ENCODE measurements around the gene PMM2. TPM values are rescaled to one million over a fixed set of nuclear protein-coding genes. Genes with fewer than 3 reads are reported as not detected.

The PMM2 gene
- total and polyA plus RNA-seq, 2 donors (not counting 1 experiment from before 2014, with no cell fraction given) = 15.8 to 47.5 TPM

DNA sequence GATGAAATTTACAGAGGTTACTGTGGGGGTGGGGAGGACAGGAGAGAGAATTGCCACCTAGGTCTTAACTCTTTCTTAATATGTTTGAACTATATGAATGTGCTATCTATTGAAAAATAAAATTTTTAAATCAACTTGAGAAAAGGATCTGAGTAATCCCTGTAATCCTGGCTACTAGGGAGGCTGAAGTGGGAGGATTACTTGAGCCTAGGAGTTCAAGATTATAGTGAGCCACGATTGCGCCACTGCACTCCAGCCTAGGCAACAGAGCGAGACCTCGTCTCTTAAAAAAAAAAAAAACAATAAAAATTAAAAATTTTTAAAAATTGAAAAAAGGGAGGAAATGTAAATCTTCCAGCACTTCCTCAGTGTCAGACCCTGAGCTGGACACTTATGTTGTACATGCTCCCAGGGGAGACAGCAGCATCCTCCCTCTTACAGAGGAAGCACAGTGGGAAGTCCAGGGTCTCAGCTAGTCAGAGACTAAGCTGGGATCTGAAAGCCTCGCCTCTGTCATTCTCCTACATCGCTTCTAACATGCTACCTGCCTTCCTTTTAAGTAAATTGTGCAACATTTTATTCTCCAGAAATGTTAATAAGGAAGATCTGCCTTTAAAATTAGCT is 21.9 kb downstream of the PMM2 start:
- intact Hi-C loops (cut with micrococcal nuclease) = no loop called here
- H3K27me3 Mint-ChIP-seq = no peaks in the 10 kb centered on the region
- Histone ChIP-seq H3K9ac (ENCODE audit: low read length) (no peak overlapping the region), H3K9me3 (ENCODE audit: control extremely low read depth in 1 of 3, control insufficient read depth in 2 of 3, insufficient read depth in 1 of 3, low read length in 2 of 3) (no peaks in the 10 kb centered on the region), H3K4me2 (replicated peaks; ENCODE audit: low read depth, low read length, poor library complexity, severe bottlenecking) (no peak overlapping the region), H3K27me3 (replicated peaks in 1 of 4; ENCODE audit: control extremely low read depth in 1 of 4, control insufficient read depth in 3 of 4, insufficient read depth in 4 of 4, low read length in 3 of 4) (no peaks in the 10 kb centered on the region), H4K20me1 (ENCODE audit: control insufficient read depth, insufficient read depth, low read length, poor library complexity, severe bottlenecking) (no peaks in the 10 kb centered on the region), H3K4me1 (ENCODE audit: control insufficient read depth in 2 of 2, insufficient read depth in 2 of 2, low read length in 2 of 2) (peaks cover 8% of the 10 kb centered on the region in 2 donors), H2AFZ (ENCODE audit: insufficient read depth, low read depth, low read length, poor library complexity, severe bottlenecking) (no peak overlapping the region), H3K79me2 (ENCODE audit: control insufficient read depth, insufficient read depth, low read length) (peaks cover 28% of the 10 kb centered on the region), H3K27ac (ENCODE audit: low read length in 2 of 2) (no peak overlapping the region), H3K4me3 (ENCODE audit: control extremely low read depth in 1 of 5, extremely low read depth in 1 of 5, insufficient read depth in 1 of 5, low read depth in 2 of 5, low read length in 4 of 5) (no peak overlapping the region), H3K36me3 (replicated peaks in 1 of 2; ENCODE audit: control extremely low read depth in 1 of 2, control insufficient read depth in 1 of 2, extremely low read depth in 1 of 2, insufficient read depth in 2 of 2, low read length in 1 of 2) (peaks cover 7 to 41% of the 10 kb centered on the region in 2 experiments)
- DNase-seq (no peak), ATAC-seq (ENCODE audit: low read depth) (no peak)
- peaks cover 21% of the 10 kb centered on the region for H3K4me1 Mint-ChIP-seq
- POLR2A ChIA-PET = interaction anchor here (0.5 to 0.6 kb wide), 2 partner anchors 19 to 20 kb away, joined by 3 to 8 read pairs; no protein-coding TSS in a partner anchor
- no peaks in the 10 kb centered on the region for H3K9me3 Mint-ChIP-seq (ENCODE audit: insufficient read depth)
- H3K4me3 Mint-ChIP-seq = peak overlapping the region; percentile 27
- 100% methylated on average over 2 of the region's 6 CpGs for WGBS (ENCODE audit: insufficient coverage)
- H3K27ac Mint-ChIP-seq = no peak overlapping the region
- CTCF ChIA-PET = interaction anchor here (0.6 to 0.9 kb wide), 3 partner anchors 10 to 59 kb away, joined by 3 to 4 read pairs (median 3); no protein-coding TSS in a partner anchor
- TF ChIP-seq, protein P1, sequence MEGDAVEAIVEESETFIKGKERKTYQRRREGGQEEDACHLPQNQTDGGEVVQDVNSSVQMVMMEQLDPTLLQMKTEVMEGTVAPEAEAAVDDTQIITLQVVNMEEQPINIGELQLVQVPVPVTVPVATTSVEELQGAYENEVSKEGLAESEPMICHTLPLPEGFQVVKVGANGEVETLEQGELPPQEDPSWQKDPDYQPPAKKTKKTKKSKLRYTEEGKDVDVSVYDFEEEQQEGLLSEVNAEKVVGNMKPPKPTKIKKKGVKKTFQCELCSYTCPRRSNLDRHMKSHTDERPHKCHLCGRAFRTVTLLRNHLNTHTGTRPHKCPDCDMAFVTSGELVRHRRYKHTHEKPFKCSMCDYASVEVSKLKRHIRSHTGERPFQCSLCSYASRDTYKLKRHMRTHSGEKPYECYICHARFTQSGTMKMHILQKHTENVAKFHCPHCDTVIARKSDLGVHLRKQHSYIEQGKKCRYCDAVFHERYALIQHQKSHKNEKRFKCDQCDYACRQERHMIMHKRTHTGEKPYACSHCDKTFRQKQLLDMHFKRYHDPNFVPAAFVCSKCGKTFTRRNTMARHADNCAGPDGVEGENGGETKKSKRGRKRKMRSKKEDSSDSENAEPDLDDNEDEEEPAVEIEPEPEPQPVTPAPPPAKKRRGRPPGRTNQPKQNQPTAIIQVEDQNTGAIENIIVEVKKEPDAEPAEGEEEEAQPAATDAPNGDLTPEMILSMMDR (IDR thresholded peaks at IDR 0.05) = no peak
- TF ChIP-seq EZH2 (IDR thresholded peaks at IDR 0.05; ENCODE audit: borderline replicate concordance, insufficient read depth, low read depth, low read length, poor library complexity, severe bottlenecking) = no peak

DNA sequence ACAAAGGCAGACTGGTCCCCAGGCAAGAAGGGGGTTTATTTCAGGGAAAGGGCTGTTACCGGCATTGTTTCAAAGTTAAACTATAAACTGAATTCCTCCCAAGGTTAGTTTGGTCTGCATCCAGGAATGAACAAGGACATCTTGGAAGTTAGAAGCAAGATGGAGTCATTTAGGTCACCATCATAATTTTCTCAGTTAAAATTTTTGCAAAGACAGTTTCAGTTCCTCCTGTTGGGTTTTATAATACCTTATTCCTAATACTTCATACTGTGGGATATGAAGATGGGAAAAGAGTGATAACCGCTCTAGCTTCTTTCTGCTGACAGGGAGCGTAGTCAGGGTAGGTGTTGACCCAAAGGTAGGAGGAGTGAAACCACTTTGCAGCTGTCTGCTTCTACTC is 24.8 kb downstream of the PMM2 start:
- WGBS (ENCODE audit: insufficient coverage) = 100% methylated on average over 1 of the region's 3 CpGs
- Histone ChIP-seq H3K36me3 (replicated peaks in 1 of 2; ENCODE audit: control extremely low read depth in 1 of 2, control insufficient read depth in 1 of 2, extremely low read depth in 1 of 2, insufficient read depth in 2 of 2, low read length in 1 of 2) (peaks cover 5 to 21% of the 10 kb centered on the region in 2 experiments), H3K27me3 (replicated peaks in 1 of 4; ENCODE audit: control extremely low read depth in 1 of 4, control insufficient read depth in 3 of 4, insufficient read depth in 4 of 4, low read length in 3 of 4) (no peaks in the 10 kb centered on the region), H4K20me1 (ENCODE audit: control insufficient read depth, insufficient read depth, low read length, poor library complexity, severe bottlenecking) (no peaks in the 10 kb centered on the region), H3K4me1 (ENCODE audit: control insufficient read depth in 2 of 2, insufficient read depth in 2 of 2, low read length in 2 of 2) (peaks cover 8% of the 10 kb centered on the region in 2 donors), H3K4me3 (ENCODE audit: control extremely low read depth in 1 of 5, extremely low read depth in 1 of 5, insufficient read depth in 1 of 5, low read depth in 2 of 5, low read length in 4 of 5) (no peak overlapping the region), H3K79me2 (ENCODE audit: control insufficient read depth, insufficient read depth, low read length) (peaks cover 28% of the 10 kb centered on the region), H3K27ac (ENCODE audit: low read length in 2 of 2) (no peak overlapping the region), H3K9me3 (ENCODE audit: control extremely low read depth in 1 of 3, control insufficient read depth in 2 of 3, insufficient read depth in 1 of 3, low read length in 2 of 3) (no peaks in the 10 kb centered on the region), H3K4me2 (replicated peaks; ENCODE audit: low read depth, low read length, poor library complexity, severe bottlenecking) (no peak overlapping the region), H2AFZ (ENCODE audit: insufficient read depth, low read depth, low read length, poor library complexity, severe bottlenecking) (no peak overlapping the region), H3K9ac (ENCODE audit: low read length) (no peak overlapping the region)
- intact Hi-C loops (cut with micrococcal nuclease) = no loop called here
- H3K4me3 Mint-ChIP-seq = no peak overlapping the region
- peaks cover 19% of the 10 kb centered on the region for H3K4me1 Mint-ChIP-seq
- TF ChIP-seq, protein P1 (IDR thresholded peaks at IDR 0.05) = no peak
- TF ChIP-seq EZH2 (IDR thresholded peaks at IDR 0.05; ENCODE audit: borderline replicate concordance, insufficient read depth, low read depth, low read length, poor library complexity, severe bottlenecking) = no peak
- ATAC-seq (ENCODE audit: low read depth) = no peak
- H3K27ac Mint-ChIP-seq = no peak overlapping the region
- H3K9me3 Mint-ChIP-seq (ENCODE audit: insufficient read depth) = no peaks in the 10 kb centered on the region
- ChIA-PET POLR2A (no interaction called here), CTCF (interaction anchor here (1.3 kb wide), 1 partner anchor 58 kb away, joined by 3 read pairs; no protein-coding TSS in a partner anchor)
- DNase-seq = no peak
- no peaks in the 10 kb centered on the region for H3K27me3 Mint-ChIP-seq

Measured in B cell (primary cell).